Fibroblast of villous mesenchyme (primary cell): ENCODE results near the gene STRBP. TPM values are rescaled to one million over a fixed set of nuclear protein-coding genes. Genes with fewer than 3 reads are reported as not detected.

Experiments
- DNase-seq: peaks from one replicate; pipeline ENCODE4 v3.0.0-alpha.2; 2010; ENCODE audit warnings: low read depth
- H3K4me3 ChIP-seq: 2 replicates; pipeline ENCODE4 v1.5.1; 2011; ENCODE audit warnings: low read depth, mild to moderate bottlenecking, low read length
- CTCF ChIP-seq: IDR thresholded peaks from 2 replicates; pipeline ENCODE4 v1.5.1; 2012; ENCODE audit warnings: low read depth, mild to moderate bottlenecking, low read length; ENCODE audit not compliant: insufficient read depth
- total RNA-seq: library from RNA; depleted of rRNA; stranded (reverse); fragments of >200 nt; gene quantifications from 2 replicates; pipeline ENCODE4 v1.2.3, GENCODE V29; 2012

Gene STRBP
- total RNA-seq, 1 donor = 4.3 TPM

GRCh38 chr9:123098096-123098459 is 170.3 kb downstream of the STRBP start:
- TF ChIP-seq CTCF = no peak
- H3K4me3 ChIP-seq = no peak overlapping the region
- no peak for DNase-seq

DNA sequence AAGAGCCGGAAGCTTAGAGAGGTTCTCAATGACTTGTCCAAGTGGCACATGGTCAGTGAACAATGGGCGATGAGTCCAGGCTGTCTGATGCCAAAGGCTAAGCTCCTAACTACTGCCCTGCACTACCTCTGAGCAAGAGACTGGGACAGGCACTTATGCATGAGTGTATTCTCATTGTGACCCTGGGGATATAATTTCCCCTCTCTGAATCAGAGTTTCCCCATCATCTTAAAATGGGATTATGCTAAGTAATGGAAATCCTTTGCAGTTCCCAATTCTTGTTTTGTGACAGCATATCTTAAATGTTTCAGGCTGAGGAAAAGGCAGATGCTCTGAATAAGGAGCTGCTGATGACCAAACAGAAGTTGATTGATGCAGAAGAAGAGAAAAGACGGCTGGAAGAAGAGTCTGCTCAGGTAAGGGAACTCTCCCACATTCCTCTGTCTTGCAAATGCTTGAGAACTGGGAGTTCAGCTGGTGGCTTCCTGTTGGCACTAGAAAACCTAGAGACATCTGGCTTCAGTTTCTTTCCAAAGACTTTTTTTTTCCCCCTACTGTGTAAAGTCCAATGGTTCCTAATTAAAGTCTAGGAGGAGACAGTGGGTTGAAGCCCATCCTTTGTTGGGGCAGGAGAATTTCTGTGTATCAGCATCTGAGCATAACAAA is 170.8 kb downstream of the STRBP start:
- no peak for DNase-seq
- no peak overlapping the region for H3K4me3 ChIP-seq
- TF ChIP-seq CTCF = no peak

DNA sequence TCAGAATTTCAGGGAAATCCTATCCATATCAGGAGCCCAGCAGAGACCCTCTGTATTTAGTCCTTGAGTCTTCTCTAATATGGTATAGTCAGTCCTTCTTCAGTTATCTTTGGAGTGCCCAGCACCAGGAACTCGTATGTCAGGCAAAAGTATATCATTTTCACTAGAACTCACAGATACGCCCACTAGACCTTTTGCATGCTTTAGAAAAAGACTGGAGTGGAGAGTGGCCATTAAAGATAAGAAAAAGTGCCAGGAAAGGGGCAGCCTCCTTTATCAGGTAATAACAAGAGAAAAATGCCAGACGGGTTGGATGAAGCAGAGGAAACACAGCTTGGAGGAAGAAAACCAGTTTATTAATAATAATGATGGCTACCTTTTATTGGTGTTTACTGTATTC is 171.4 kb downstream of the STRBP start:
- no peak for DNase-seq
- TF ChIP-seq CTCF = no peak
- H3K4me3 ChIP-seq = no peak overlapping the region

DNA sequence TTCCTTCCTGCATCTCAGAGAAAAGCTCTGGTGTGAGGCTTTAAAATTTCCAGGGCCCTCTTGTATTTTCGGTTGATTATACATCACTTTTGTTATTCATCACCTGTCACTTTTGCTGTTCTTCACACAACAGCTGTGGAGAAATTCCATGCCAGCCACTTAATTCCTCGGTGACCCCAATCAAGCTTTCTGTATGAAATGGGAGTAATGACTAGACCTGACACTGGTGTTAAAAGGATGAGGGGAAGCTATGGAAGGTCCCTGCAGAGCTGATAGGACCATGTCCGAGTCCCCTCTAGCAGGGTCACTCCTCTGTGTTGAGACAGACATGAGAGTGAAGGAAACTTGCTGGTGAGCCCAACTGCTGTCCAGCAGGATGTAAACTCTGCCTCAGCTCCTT is 175.2 kb downstream of the STRBP start:
- TF ChIP-seq CTCF = no peak
- DNase-seq = no peak
- H3K4me3 ChIP-seq = no peak overlapping the region

- H3K4me3 ChIP-seq = no peak overlapping the region
- DNase-seq = no peak
- TF ChIP-seq CTCF = no peak
These were observed 176.9 kb downstream of the STRBP start for GRCh38 chr9:123091459-123091858.

- no peak overlapping the region for H3K4me3 ChIP-seq
- DNase-seq = no peak
- no peak for TF ChIP-seq CTCF
These were observed 177.4 kb downstream of the STRBP start for GRCh38 chr9:123090956-123091355.
